GOT3 (cell line): ENCODE measurements around the gene TANC1.

Experiments used
- DNase-seq: peaks from one replicate; lab custom pipeline; 2025; ENCODE audit warnings: mixed read lengths; lab: John Stamatoyannopoulos, UW

TANC1 gene

GRCh38 chr2:158994920-158995676, 26.7 kb downstream of the TANC1 start:
- DNase-seq: no peak

- no peak for DNase-seq
These were observed 27.2 kb downstream of the TANC1 start for GRCh38 chr2:158995677-158996049.

DNA sequence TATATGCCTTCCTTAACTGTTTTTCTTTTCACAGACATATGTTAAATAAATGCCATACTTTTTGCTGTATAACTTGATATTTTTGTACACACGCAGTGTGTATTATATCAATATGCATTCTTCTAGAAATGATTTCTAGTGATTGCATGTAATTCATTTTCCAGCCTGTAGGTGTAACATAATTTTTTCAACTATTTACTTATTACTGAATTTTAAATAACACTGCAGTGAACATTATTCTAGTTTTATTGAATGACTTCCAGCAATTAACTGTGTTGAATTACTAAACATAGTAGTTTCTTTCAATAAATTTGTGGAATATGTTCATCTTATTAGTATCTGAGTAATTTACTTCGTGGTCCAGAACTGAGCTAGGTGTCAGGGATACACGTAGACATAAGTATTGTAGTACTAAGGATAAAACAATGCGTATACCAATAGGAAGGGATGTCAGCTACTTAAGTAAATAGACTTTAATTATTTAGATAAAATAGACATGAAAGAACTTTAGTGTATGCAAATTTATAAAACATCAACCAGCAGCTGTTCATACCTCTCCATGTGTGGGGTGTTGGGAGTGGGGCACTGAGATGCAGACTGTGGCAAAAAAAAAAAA, 28.0 kb downstream of the TANC1 start:
- no peak for DNase-seq

DNA sequence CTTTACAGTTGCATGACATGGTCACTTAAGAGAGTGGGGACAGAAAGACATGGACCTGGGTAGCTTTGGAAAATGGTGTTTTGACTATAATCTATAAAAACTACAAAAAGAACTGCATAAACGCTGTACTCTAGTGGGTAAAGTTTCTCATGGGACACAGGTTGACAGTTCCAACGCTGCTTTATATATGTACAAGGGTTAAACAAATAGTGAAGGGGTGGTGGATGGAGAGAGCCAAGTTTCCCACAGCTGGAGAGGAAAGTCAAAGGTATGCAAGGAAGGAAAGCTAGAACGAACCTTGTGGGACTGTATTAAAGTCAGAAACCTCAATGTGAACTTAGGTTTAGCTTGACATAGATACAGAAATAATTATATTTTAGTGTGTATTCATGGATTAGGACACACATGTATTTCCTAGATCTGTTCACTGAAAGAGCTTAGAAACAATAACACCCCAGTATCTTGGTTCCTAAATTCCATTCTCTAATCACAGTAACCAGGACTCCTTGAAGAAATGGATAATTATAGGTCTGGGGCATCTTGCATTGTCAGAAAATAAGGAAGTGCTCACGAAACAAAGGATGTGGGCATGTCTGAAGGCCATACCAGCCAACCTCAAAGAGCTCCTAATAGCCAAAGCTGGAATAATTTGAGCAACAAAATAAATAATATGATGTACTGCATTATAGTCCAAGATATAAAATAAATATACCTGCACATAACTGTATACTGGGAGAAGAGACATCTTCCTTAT, 28.8 kb downstream of the TANC1 start:
- no peak for DNase-seq

GRCh38 chr2:158998551-158999248, 30.3 kb downstream of the TANC1 start:
- no peak for DNase-seq

DNA sequence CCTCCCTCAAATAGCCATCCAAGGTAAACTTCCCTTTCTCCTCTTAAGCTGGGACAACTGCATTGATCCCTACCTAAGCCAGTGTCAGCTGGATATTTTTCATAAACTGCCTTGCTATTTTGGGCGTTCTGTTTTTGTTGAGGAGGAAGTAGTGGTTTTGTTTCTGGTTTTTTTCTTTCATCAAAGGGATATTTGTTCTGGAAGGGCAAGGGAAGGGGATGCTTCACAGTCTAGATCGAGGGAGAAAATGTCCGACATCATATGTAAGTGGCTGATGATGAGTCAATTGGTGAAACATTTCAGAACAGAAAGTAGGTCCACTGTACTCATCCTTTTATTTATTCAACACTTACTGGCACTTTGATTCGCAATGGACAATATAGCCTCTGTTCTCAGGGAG, 31.0 kb downstream of the TANC1 start:
- DNase-seq: no peak

DNA sequence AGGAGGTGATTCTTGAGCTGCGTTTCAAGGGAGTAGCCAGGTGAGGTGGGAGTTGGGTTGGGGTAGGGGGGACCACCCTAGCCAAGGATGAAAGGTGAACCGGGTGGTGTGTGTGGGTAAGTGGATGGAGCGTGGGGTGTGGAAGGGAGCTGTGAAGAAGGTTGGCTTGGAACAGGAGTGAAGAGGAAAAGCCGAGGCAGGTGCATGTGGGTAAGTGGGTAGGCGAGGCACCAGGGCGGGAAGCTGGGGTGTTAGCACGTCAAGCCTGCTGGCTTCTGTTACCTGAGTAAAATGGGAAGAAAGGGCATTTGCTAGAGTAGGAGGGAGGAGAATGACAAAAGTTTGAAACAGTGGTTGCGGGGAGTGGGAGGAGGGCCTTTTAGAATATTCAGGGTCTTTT, 31.6 kb downstream of the TANC1 start:
- DNase-seq: no peak

DNA sequence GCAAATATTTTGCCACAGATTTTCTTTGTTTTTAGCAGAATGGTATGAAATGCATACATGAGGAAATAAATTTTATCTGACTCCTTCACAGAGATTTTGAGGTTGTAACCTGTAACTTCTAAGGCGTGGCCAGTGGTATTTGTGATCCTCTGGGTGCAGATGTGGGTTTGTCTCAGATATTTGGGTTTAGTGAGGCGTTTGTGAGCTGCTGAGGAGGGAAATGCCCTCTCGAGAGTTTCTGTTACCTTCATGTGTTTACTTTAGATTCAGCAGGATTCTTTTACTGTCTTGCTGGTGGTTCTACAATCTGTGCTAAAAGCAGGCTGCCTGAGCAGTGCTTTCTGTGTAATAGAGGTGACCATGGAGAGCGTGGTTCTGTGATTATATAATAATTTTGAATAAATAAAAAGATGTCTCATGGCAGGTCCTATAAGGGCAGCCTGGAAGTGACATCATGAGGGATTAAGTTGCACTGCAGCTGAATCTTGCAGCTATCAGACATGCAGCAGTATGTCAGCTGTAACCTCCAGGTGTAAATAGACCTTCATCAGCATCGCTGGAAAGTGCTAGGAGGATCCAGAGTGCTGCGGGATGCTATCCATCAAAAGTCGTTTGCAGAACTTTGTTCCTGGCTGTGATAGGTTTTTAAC, 34.1 kb downstream of the TANC1 start:
- DNase-seq: no peak

DNA sequence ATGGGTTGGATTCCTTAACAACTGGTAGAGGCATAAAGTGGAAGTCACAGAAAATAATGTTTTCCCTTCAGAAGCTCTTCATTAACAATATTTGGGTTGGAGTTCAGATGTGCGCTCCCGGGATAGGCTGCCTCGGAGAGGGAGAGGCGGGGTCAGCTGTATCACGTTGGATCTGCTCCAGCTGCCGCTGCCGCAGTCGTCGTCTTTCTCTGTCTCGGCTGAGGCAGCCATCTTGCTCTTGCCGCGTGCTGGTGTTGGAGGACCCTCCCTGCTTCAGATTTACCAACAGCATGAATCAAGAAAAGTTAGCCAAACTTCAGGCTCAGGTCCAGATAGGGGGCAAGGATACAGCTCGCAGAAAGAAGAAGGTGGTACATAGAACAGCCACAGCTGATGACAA, 35.1 kb downstream of the TANC1 start:
- no peak for DNase-seq

DNA sequence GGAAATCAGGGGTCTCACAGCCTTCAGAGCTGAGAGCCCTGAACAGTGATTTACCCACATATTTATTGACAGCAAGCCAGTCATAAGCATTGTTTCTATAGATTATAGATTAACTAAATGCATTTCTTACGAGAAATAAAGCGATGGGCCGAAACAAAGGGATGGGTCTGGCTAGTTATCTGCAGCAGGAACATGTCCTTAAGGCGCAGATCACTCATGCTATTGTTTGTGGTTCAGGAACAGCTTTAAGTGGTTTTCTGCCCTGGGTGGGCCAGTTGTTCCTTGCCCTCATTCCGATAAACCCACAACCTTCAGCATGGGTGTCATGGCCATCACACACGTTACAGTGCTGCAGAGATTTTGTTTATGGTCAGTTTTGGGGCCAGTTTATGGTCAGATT, 36.4 kb downstream of the TANC1 start:
- DNase-seq: no peak

- DNase-seq: no peak
These were observed 41.5 kb downstream of the TANC1 start for GRCh38 chr2:159009940-159010339.

- DNase-seq: no peak
These were observed 41.9 kb downstream of the TANC1 start for GRCh38 chr2:159010340-159010739.

GRCh38 chr2:159010963-159011362, 42.5 kb downstream of the TANC1 start:
- no peak for DNase-seq

GRCh38 chr2:159012142-159012541, 43.7 kb downstream of the TANC1 start:
- DNase-seq: no peak

DNA sequence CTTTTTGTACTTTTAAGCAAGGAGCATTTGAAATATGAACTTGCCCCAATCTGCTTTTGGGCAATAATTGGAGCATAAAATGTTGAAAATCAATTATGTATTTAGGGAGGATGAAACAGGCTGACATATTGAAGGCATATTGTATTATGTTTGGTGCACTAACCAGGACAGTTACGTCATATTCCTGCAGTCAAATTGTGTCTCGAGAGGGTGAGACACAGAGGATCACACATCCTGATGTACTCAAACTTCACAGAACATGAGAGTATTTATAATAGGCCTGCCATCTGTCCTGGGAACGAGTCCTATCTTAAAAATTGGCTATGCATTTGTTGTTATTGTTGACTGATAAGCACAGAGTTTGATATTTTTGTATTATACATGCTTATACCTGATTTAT, 44.7 kb downstream of the TANC1 start:
- no peak for DNase-seq

GRCh38 chr2:159015174-159015573, 46.7 kb downstream of the TANC1 start:
- no peak for DNase-seq

- DNase-seq: no peak
These were observed 47.4 kb downstream of the TANC1 start for GRCh38 chr2:159015823-159016222.

DNA sequence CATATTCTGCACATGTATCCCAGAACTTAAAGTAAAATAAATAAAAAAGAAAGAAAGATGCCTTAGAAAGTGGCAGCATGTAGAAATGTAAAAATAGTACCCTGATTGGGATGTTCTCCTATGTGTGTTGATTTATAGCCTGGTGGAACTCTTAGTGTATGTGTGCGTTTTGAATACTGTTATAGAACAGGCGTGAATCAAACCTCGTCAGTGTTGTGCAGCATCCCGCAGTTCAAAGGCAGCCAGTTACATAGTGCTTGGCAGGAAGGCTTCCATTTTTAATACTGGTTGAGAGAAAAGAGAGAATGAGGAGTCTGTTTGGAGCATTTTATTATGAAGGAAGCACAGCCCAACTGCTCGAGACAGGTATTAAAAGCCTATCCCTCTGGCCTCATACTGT, 49.4 kb downstream of the TANC1 start:
- no peak for DNase-seq

DNA sequence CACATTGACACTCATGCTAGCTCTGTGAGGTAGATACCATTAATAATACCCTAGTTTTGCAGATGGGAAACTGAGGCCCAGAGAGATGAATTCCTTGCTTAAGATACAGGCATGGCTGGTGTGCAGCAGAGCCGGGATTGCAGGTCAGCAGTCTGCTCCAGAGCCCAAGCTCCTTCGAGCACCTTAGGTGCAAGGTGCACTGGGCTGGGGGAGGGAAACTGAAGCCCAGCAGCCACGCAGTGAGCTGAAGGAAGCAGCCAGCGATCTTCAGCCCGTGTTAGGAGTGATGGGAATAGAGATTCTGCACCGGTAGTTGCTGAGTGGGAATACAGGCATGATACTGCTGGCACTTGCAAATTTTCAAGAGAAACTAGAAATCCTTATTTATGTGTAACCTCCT, 50.6 kb downstream of the TANC1 start:
- DNase-seq: no peak

DNA sequence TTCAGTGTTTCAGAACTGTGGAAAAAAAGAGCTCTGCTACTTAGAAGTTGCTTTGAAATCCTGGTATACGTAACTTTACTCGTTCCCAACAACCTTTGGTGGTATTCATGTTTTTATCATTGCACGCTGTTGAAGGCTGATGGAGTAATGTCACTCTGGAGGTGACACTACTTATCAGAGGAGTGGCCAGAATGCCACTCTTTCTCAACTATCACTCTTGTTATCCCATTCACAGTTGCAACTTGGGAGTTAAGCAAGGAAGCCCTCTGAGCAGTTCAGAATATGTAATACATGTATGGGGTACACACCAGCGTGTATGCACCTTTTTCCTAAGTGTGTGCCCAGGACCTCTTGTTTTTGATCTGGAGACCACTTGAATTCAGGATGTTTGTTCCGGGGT, 53.6 kb downstream of the TANC1 start:
- DNase-seq: no peak

- no peak for DNase-seq
These were observed 57.7 kb downstream of the TANC1 start for GRCh38 chr2:159026170-159026569.

DNA sequence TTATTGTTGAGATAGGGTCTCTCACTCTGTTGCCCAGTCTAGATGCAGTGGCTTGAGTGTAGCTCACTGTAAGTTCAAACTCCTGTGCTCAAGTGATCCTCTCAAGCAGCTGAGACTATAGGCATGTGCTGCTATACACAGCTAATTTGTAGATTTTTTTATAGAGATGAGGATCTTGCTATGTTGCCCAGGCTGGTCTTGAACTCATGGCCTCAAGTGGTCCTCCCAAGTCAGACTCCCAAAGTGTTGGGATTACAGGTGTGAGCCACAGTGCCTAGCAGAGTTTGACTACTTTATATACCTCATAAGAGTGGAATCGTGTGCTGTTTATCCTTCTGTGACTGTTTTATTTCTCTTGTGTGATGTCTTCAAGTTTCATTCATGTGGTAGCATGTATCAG, 60.3 kb downstream of the TANC1 start:
- DNase-seq: no peak
